HG03460 (cell line): Measurements from ENCODE around the gene RELN.

Source experiments
- ATAC-seq: cut with Tn5 transposase; IDR thresholded peaks from one replicate; pipeline ENCODE4 v1.9.1; 2021; ENCODE audit not compliant: unreplicated experiment

RELN gene

GRCh38 chr7:103423467-103424179 lies 565.8 kb downstream of the RELN start:
- no peak for ATAC-seq
